Posterior vena cava (tissue), 2 donors: Measurements from ENCODE around the gene ASTN2. TPM values are rescaled to one million over a fixed set of nuclear protein-coding genes. Genes with fewer than 3 reads are reported as not detected.

Source experiments
- DNase-seq: peaks from one replicate; pipeline ENCODE4 v3.0.0-alpha.2; 2020; ENCODE audit warnings: low spot score
- intact Hi-C, 2 donors: fragments of 100-400 bp; cut with DNase I; formaldehyde crosslinking; loops; one replicate each; pipeline versions ENCODE4 v1.14.1 to v1.14.2; 2022 to 2023
- total RNA-seq, 2 donors: library from RNA; stranded (reverse); fragmentation: NEBNext Ultra II Directional; extraction: Animal tissue kit (Norgen Biotek cat#: 25700); gene quantifications; one replicate each; pipeline ENCODE4 v1.2.1, GENCODE V29; 2021
- donor health status: DM: yes; HTN: yes; CAD: no.
- donor health status: DM: yes; HTN: yes; CAD: no.

The ASTN2 gene
- total RNA-seq, 2 donors from 2014 or later: 4.3 to 5.8 TPM

- intact Hi-C loops: no loop called here
- no peak for DNase-seq
Observed at GRCh38 chr9:117013440-117013995, 401.3 kb downstream of the ASTN2 start.

- no peak for DNase-seq
- intact Hi-C loops: no loop called here
Observed at GRCh38 chr9:117010061-117010460, 404.8 kb downstream of the ASTN2 start.

- intact Hi-C loops: no loop called here
- no peak for DNase-seq
Observed at GRCh38 chr9:117008876-117009275, 406.0 kb downstream of the ASTN2 start.

DNA sequence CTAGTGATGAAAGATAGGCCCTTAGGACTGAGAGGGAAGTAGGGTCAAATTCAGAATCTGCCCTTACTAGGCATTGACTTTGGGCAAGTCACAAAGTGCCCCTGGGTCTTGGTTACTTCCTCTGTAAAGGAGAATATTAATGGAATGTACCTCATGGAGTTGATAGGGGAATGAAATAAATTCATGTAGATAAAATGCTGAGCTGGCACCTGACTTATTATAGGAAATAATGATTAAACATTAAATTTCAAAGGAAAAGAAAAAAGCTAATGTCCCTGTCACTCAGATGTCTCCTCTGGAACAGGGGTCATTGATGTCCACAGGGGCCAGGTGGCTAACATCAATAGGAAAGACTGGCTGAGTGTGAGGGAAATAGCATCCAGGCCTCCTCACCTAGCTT, 406.4 kb downstream of the ASTN2 start:
- intact Hi-C loops: no loop called here
- DNase-seq: no peak

DNA sequence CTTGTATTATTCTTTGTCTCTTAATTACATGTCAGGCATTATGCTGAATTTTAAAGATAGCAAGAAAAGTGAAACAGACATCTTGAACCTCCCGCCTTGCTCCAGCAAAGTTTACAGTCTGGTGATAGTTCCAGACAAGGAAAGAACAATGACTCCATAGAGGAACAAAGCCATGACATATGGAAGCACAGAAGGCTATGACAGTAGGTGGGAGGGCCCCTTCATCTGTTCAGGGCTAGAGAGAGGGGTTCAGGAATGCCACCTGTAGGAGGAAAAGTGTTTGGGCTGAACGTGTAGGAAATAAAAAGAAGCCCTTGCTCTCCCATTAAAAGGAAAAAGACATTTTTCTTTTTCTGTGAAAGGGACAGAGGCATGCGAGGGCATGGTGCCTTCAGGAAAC, 412.2 kb downstream of the ASTN2 start:
- intact Hi-C loops: no loop called here
- DNase-seq: no peak

DNA sequence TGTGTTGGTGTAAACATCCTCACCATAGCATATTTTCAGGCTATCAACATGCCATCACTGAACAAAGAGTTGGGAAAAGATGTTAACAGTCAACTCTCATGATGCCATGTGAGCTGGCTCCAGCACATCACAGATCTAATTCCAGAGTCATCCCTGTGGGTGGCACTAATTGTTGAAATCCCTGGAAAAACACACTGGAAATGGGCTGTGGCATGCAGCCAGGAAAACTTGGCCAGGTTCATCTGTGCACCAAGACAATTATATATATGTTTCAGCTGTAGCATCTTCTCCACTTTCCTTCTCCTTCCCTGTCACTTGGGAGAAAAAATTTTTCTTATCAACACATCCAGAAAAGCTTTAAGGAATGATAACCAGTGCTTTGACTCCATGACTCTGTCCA, 414.0 kb downstream of the ASTN2 start:
- intact Hi-C loops: no loop called here
- DNase-seq: no peak

GRCh38 chr9:117000196-117000723, 414.6 kb downstream of the ASTN2 start:
- DNase-seq: no peak
- intact Hi-C loops: no loop called here

DNA sequence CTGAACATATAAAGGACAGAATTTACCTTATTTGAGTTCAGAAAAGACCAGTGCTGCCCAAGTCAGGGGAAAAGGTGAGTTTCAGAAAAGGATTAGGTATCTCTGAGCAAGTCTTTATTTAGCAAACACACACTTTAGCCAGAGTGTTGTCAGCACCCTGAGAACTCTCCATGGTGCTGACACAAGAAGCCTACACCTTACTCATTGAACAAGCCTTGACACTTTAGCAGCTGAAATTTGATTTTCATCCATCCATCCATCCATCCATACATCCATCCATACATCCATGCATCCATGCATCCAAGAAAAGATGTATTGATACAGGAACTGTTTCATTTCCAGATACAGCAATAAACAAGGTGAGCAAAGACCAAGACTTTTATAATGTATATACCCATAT, 416.6 kb downstream of the ASTN2 start:
- DNase-seq: no peak
- intact Hi-C loops: no loop called here

DNA sequence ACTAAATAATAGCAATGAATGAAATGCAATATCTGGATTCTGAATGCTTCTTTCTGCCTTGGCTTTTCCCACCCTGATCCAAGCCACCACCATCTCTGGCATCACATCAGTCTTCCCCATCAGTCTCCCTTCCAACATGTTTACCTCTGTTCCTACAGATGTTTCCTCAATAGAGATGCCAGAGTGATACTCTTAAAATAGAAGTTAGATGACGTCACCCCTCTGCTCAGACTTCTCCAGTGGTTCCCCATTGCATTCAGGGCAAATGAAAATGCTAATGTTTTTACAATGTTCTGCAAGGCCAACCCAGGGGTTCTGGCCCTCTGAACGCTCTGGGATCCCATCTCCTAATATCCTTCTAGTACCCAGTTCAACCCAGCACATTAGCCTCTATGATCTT, 422.0 kb downstream of the ASTN2 start:
- no peak for DNase-seq

DNA sequence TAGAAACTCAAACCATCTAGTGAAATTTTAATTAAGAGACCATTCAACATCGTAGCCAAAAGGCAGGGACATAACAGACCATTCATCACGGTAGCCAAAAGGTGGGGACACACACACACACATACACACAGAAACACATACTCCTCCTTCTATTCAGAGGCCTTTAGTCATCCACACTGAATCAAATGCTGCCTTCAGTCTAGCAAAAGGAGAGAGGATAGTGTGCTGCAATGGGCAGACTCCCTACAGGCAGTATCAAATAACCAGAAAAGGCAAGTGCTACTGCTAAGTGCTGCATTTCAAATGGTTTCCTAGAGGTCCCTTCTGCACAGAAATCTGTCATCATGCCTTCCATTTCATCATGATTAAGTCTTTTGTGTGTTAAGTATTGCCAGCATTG, 423.8 kb downstream of the ASTN2 start:
- intact Hi-C loops: no loop called here

More for the DNA sequence above, 422.0 kb downstream of the ASTN2 start:
- intact Hi-C loops: no loop called here

DNA sequence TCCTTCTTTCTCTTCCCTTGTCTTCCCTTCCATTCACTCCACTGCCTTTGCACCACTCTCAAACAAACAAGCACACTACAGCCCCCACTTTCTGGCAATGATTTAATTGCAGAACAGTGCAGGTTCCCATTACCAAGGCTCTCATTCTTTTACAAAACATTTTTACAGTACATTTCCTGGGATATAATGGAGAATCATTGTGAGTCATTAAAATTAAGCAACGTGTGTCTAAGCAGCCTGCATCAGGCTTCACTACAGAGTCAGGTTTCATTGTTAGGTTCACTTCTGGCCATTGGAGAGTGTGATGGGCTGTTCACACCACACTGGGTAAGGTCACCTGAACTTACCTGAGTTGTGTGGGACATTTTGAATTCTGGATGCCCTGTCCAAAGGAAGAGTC, 424.3 kb downstream of the ASTN2 start:
- intact Hi-C loops: no loop called here
- DNase-seq: no peak

More for the DNA sequence above, 423.8 kb downstream of the ASTN2 start:
- DNase-seq: no peak

DNA sequence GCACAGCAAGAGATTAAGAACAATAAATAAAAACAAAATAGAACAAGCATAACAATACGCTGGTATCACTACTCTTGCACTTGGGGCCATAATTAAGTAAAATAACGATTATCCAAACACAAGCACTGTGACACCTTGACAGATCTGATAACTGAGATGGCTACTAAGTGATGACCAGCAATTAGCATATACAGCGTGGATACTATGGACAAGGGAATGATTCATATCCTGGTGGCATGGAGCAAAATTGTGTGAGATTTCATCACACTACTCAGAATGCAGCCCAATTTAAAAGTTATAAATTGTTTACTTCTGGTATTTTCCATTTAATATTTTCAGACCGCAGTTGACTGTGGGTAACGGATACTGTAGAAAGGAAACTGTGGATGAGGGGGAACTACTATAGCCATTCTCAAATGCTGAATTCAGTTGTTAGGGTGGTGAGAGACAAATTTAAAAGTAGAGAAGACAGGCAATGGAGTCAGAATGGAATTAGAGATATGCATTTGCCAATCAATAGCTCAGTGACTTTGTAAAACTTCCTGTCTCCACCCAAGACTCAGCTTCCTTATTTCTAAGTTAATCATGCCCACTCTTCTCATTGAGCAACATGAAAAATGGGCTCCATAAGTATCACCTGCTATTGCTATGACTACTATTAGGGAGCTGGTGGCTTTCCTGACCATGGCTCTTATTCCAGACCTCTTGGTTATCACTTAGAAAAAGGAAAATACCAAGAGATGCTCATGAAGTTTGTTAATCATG, 427.0 kb downstream of the ASTN2 start:
- no peak for DNase-seq
- intact Hi-C loops: no loop called here

DNA sequence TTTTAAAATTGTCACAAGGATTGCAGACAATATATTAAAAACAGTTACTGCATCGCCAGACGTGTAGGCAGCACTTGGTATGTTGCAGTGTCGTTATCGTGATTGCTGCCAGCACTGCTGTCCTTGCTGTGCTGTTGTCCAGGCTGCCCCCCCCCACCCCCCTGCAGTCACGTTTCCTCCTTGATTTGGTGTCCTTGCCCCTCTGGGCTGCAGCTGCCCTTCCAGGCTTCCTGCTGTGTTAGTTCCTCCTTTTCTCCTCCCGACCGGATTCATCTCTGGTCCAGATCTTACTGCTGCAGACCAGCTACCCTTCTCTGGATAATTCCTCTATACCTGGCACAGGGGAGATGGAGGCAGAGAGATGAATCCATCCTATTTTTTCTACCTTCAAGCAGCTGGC, 428.8 kb downstream of the ASTN2 start:
- intact Hi-C loops: no loop called here
- no peak for DNase-seq

DNA sequence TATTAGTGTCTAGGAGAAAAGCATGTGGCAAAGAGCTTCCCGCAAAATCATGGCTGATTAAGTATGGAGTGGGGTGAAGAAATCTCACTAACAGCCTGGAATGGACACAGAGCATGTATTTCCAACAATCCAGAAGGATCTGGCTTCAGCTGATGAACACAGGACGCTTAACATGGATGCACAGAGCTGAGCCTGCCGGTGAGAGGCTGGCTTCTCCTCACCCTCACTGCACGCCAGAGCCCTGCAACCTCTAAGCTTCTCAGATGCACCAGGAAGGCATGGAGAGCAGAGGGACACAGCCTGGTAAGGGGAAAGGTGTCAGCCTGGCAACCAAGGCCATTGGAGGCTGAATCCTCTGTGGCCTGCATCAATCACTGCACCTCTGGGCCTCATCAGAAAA, 429.3 kb downstream of the ASTN2 start:
- intact Hi-C loops: no loop called here
- DNase-seq: no peak

DNA sequence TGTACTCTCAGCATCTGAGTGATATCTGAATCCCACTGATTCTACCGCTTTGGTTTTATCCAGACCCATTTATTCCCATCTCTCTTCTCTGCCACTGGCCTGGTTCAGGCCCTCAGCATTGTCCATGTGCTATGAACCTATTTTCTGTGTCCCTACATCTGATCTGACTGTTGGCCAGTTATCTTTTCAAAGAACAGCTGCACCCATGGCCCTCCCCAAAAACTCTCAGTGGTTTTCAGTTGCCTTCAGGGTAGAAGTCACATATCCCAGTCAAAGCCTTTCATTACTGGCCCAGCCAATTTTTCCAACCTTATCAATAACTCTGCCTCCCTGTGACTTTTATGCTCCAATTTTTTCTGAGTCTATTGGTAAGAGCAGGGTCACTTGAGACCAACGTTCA, 430.7 kb downstream of the ASTN2 start:
- no peak for DNase-seq
- intact Hi-C loops: no loop called here

GRCh38 chr9:116980582-116981120, 434.2 kb downstream of the ASTN2 start:
- intact Hi-C loops: no loop called here
- DNase-seq: no peak

DNA sequence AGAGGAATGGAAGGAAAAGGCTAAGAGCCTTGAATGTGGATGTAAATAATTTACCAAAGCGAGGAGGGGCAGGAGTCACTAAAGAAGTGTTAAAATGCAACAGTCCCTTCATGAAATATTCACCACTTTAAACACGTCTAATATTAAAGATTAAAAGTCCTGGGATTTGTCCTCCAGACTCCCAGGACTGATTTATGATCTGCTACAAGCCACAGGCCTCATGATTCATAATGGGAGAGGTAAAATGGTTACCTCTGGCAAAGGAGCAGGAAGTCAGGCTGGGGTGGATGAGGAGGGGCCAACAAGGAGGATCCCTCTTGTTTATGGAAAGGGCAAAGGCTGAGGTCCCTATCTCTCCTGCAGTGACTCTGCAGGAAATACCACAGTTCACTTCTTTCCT, 435.4 kb downstream of the ASTN2 start:
- DNase-seq: no peak
- intact Hi-C loops: no loop called here

GRCh38 chr9:116978155-116978554, 436.7 kb downstream of the ASTN2 start:
- no peak for DNase-seq
- intact Hi-C loops: no loop called here

DNA sequence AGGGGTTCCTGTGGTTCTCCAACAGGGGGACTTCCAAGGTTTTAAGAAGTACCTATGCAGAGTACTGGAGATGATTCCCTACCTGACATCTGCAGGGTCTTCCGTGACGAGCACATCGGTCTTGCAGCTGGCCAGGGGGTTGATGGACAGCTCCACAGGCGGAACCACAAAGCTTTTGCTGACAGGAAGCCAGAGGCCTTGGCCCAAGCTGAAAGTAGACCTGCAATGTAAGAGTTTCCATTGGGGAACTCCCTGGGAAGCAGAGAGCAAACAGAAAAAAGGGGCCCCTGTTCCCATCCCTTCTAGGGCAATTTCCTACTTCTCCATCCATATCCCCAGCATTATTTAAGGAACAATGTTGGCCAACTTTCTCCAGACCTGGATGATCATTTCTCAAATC, 439.7 kb downstream of the ASTN2 start:
- intact Hi-C loops: no loop called here
- DNase-seq: no peak

GRCh38 chr9:116966199-116966598, 448.7 kb downstream of the ASTN2 start:
- DNase-seq: no peak
- intact Hi-C loops: no loop called here

- DNase-seq: no peak
- intact Hi-C loops: no loop called here
Observed at GRCh38 chr9:116964258-116964657, 450.6 kb downstream of the ASTN2 start.
